Measurements from ENCODE around the gene VWA7.
A peak's percentile ranks its signal among the peaks of the same experiment; 100 is the strongest.

Gene VWA7

DNA sequence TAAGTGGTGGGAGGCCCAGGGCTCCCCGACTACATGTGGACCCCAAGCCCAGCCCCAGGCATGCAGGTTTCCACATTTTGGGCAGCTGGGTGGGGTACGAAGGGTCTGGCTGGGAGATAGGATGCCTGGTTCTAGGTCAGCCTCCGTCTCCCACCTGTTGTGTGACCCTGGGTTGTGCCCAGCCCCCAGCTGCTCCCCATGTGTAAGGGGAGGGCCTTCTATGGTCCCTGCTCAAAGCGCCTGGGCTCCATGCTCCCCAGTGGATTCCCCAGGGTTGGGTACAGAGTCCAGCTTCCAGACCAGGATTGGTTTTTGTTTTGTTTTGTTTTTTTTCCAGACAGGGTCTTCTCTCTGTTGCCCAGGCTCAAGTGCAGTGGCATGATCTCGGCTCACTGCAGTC lies 1.1 kb upstream of the VWA7 start:
- DNase-seq (ENCODE audit: low read depth) = no peak

- DNase-seq (ENCODE audit: low read depth) = no peak
These were observed 531 bp upstream of the VWA7 start for GRCh38 chr6:31777667-31778050.

GRCh38 chr6:31776485-31776988 lies 591 bp downstream of the VWA7 start:
- DNase-seq (ENCODE audit: low read depth) = no peak

DNA sequence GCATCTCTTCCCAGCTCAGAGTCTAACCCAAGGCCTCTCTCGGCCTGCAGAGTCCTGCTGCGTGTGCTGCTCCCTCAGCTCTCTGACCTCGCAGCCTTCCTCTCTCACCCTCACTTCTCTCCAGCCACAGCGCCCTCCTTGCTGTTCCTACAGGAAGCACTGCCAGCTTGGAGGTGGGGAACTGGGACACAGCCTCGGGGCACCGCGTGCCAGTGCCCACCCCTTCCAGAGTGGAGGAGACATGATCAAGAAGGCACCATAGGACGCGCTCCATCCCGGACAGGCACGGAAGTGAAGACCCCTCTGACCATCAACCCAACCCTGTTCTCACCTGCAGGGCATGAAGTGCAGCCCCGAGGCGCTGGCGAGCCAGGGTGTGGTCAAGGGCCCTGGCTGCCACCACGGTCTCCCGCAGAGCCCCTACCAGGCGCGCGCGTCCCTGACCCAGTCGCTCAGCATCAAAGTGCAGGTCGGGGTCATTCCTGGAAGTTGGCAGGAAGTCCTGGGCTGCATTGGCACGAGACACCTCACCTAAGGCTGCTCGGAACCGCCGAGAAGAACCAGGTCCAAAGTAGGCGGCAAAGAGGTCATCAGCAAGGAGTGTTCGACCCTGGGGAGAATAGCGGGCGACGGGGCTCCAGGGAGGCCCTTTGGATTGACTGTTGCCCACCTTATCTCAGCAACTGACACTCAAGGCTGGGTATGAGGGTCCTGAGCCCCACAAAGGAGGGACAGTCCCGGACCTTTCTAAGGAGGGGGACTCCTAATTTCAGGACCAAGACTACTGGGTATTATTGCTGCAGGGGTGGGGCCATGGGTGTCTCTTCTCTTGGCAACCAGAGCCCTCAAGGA lies 1.3 kb downstream of the VWA7 start:
- DNase-seq (ENCODE audit: low read depth) = no peak

DNA sequence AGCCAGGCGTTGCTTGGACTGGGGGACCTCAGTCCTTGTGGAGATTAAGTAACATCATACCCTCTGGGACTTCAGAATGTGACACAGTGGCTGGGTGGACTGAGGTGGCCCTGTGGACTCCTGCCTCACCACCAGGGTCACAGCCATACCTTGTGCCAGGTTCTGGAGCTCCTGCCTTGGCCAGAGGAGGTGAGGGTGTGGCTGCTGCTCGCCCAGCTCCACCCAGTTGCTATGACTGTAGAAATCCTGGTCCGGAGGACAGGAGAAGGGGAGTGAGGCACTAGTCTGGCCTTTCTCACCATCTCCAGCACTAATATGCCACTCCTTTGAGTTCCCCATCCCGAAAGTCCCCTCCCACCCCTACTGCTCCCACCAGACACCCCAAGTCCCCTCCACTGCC lies 1.9 kb downstream of the VWA7 start:
- no peak for DNase-seq (ENCODE audit: low read depth)

DNA sequence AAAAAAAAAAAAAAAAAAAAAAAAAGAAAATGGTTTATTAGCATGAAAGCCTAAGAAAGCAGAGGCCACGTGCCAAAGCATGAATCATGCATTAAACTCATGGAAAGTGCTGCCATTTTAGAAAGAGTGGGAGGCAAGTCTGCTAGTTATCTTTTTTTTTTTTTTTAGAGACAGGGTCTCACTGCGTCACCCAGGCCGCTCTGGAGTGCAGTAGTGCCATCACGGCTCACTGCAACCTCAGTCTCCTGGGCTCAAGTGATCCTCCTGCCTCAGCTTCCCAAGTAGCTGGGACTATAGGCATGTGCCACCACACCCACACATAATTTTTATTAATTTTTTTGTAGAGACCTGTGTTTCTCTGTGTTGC lies 5.2 kb downstream of the VWA7 start:
- no peak for DNase-seq (ENCODE audit: low read depth)

DNA sequence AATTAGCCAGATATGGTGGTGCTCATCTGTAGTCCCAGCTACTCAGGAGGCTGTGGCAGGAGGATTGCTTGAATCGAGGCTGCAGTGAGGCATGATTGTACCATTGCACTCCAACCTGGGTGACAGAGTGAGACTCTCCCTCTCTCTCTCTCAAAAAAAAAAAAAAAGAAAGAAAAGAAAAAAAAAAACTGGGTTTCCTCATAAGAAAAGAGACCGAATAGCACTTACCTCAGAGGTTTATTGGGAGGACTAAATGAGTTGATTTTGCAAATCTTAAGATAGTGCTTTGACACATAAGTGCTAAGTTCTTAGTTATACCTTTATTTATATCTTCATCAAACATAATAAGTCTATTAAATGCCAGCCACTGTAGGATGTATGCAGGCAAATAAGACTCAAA lies 6.3 kb downstream of the VWA7 start:
- DNase-seq (ENCODE audit: low read depth) = no peak

GRCh38 chr6:31769684-31770371 lies 7.3 kb downstream of the VWA7 start:
- peak; percentile 75 for DNase-seq (ENCODE audit: low read depth)

- no peak for DNase-seq (ENCODE audit: low read depth)
These were observed 8.5 kb downstream of the VWA7 start for GRCh38 chr6:31768363-31769257.

- DNase-seq (ENCODE audit: low read depth) = no peak
These were observed 10.0 kb downstream of the VWA7 start for GRCh38 chr6:31767096-31767645.

DNA sequence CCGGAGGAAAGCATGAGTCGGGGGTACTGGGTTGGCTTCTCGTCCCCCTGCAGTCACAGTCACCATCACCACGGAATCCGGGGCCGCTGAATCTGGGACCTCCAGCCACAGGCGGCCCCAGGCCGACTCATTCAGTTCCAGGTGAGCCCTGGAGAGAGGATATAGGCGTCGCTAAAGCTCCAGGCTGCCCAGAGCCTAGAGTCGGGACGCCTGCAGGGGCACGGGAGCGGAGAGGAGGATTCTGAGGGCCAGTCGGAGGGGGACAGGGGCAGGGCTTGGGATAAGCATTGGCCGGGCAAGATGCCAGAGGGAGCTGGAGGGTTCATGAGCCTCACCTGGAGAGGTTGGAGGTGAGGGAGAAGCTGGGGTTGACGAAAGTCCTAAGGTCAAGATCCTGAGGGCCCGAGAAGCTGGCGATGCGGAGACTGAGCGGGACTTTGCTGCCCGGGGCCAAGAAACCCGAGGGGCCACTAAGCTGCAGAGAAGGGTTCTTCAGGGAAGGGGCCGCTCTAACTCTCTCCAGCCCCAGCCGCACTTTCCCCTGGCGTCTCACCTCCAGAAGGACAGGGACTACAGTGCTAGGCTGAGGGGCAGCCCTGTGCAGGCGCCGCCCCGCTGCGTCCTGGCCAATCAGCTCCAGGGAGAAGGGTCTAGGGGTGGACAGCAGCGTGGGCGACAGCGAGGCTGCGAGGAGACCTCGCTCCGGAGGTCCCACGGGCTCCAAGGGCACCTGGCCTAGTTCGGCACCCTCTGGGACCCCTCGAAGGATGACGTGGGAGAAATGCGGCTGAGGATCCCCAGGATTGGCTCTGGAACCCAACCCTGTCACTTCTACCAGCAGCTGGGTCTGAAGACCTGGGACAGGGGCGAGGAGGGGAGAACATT lies 11.0 kb downstream of the VWA7 start:
- no peak for DNase-seq (ENCODE audit: low read depth)

GRCh38 chr6:31765559-31765909 lies 11.6 kb downstream of the VWA7 start:
- no peak for DNase-seq (ENCODE audit: low read depth)

GRCh38 chr6:31764198-31764597 lies 12.9 kb downstream of the VWA7 start:
- no peak for DNase-seq (ENCODE audit: low read depth)

DNA sequence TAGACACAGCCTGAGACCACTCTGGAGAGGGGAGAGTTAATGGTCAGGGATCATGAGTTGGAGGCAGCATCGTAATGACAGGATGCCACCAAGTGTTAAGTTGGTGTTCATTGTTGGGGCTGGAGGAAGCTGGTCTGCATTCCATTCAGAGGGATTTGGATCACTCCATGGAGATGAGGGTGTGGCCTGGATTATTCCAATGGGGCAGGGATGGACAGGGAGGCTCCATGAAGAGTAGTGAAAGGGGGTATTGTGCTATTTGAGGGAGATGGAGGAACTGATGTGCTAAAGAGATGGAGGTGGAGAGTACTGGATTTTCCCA lies 13.5 kb downstream of the VWA7 start:
- no peak for DNase-seq (ENCODE audit: low read depth)

DNA sequence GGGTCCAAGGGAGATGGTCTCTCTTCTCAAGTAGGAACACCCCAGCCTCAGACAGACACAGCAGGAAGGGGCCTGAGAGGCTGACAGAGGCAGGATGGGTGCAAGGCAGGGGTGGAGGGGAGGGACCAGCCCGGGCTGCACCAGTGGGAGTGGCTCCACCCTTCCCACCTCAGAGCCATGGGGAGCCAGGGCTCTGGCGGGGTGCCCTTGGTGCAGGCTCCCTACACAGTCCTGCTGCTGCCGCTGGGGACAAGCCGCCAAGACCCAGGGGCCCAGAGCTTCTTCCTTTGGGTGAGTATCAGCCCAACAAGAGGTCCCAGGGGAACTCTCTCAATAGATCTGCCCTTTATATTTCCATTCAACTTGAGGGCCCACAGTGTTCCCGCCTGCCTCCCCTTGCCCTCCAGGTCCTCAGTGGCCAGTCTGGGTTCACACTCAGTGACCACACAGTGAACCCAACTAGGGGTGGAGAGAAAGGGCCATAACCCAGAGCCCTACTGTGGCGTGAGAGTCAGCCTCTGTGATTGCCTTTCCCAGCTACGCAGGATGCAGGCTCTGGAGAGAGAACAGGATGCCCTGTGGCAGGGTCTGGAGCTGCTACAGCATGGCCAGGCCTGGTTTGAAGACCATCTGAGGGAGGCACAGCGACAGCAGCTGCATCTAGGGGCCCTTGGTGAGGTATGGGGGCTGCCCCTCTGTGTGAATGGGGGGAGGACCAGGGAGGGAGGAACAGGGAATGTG lies 14.1 kb downstream of the VWA7 start:
- DNase-seq (ENCODE audit: low read depth) = no peak

GRCh38 chr6:31762356-31762755 lies 14.8 kb downstream of the VWA7 start, which contains the start of gene SAPCD1:
TSS of gene SAPCD1 (plus strand) at chr6:31762656. CDS start at chr6:31763055, 399 bp downstream.
- DNase-seq (ENCODE audit: low read depth) = no peak

DNA sequence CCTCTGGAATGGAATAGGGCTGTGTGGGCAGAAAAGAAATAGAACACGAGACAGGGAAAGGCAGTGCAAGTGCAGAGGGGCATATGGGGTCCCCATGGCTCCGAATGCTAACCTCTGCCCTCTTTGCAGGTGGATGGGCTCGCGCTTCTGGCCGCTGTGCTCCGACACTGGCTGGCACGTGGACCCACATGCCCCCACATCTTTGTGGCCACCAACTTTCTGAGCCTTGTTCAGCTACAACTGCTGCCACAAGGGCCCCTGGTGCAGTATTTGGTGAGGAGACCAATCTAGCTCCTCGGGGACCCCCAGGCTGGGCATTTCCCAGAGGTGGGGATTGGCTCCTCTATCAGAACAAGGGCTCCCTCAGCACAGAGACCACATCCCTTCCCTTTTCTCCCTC lies 15.8 kb downstream of the VWA7 start:
- DNase-seq (ENCODE audit: low read depth) = no peak

GRCh38 chr6:31760790-31761189 lies 16.3 kb downstream of the VWA7 start:
- no peak for DNase-seq (ENCODE audit: low read depth)

DNA sequence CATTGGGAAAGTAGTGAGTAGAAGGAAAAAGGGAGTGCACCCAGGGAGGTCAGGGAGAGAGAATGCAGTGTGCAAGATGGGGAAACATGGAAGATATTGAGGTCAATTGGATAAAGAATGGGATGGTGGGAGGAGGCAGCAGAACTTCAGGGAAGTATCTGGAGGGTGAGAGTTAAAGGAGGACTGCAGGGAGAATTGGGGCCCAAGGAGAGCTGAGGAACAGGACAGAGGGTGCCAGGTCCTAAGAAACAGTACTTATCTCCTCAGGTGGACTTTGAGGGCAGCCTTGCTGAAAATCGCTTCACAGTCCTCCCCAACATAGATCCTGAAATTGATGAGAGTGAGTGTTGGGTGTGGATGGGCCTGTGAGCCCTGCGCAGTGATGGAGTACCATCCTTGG lies 18.8 kb downstream of the VWA7 start:
- no peak for DNase-seq (ENCODE audit: low read depth)

DNA sequence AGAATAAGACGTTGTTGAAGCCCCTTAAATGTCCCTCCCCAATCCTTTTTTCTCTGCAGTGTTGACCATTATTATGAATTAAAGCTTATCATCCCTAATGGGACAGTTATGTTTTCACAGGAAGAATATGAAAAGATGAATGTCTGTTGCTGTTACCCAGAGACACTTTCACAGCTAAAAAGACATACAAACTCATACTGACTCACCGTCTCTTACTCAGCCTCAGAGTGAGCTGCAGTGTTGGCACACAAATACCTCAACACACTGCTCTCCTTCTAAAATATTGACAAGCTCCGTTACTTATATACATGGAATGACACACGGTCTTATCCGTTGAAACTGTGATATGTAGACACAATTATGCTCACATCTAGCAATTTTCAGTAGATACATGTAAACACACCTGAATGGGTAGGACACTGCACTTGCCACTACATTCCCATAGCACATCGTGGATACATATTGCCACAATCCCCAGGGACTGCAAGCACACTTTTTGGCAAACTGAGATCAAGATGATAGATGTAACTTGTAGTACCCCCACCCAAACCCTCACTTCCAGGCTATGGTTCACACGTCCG lies 24.3 kb downstream of the VWA7 start:
- DNase-seq (ENCODE audit: low read depth) = no peak
